Vein endothelial cell (primary cell): ENCODE results near the gene ZNF334. TPM values are rescaled to one million over a fixed set of nuclear protein-coding genes. Genes with fewer than 3 reads are reported as not detected.

Experiments used
- total RNA-seq: library from RNA; depleted of rRNA; stranded (reverse); fragments of >200 nt; gene quantifications from 2 replicates; pipeline ENCODE4 v1.2.3, GENCODE V29; 2012

The ZNF334 gene
- total RNA-seq, result under 0.01 and 0.48 TPM in 2 replicates

GRCh38 chr20:46512943-46513844 lies at the start of gene ZNF334:
ZNF334 (minus strand) TSS chr20:46513559; CDS start chr20:46512102, 1,457 bp downstream.

GRCh38 chr20:46550461-46550860 lies 37.1 kb upstream of the ZNF334 start, which contains the start of gene OCSTAMP:
OCSTAMP (minus strand) TSS chr20:46550654; CDS start chr20:46550560, 94 bp downstream.

Other genes starting within 250 kb of the ZNF334 start
- gene CDH22, start 205.1 kb downstream of the ZNF334 start, total RNA-seq, result not detected in 2 replicates
- 31.7 and 36.3 TPM in 2 replicates for gene ELMO2, start 106.9 kb downstream of the ZNF334 start, total RNA-seq
- not detected in 2 replicates for gene OCSTAMP, start 37.1 kb upstream of the ZNF334 start, total RNA-seq
- gene SLC13A3, start 137.9 kb upstream of the ZNF334 start, total RNA-seq, result under 0.01 and 0.65 TPM in 2 replicates
- gene TP53RK, start 175.9 kb upstream of the ZNF334 start, total RNA-seq, result 16.3 and 18.8 TPM in 2 replicates
- gene SLC2A10, start 196.1 kb upstream of the ZNF334 start, total RNA-seq, result 7.5 and 8.8 TPM in 2 replicates